Measurements from ENCODE around the gene PIP. TPM values are rescaled to one million over a fixed set of nuclear protein-coding genes. Genes with fewer than 3 reads are reported as not detected.
"Not testable (repeated sequence)": the region's sequence is repeated elsewhere in the genome, so short reads cannot be mapped to it uniquely, and the experiment has no call there.

The PIP gene
- total RNA-seq, 1 donor from 2014 or later = not detected

DNA sequence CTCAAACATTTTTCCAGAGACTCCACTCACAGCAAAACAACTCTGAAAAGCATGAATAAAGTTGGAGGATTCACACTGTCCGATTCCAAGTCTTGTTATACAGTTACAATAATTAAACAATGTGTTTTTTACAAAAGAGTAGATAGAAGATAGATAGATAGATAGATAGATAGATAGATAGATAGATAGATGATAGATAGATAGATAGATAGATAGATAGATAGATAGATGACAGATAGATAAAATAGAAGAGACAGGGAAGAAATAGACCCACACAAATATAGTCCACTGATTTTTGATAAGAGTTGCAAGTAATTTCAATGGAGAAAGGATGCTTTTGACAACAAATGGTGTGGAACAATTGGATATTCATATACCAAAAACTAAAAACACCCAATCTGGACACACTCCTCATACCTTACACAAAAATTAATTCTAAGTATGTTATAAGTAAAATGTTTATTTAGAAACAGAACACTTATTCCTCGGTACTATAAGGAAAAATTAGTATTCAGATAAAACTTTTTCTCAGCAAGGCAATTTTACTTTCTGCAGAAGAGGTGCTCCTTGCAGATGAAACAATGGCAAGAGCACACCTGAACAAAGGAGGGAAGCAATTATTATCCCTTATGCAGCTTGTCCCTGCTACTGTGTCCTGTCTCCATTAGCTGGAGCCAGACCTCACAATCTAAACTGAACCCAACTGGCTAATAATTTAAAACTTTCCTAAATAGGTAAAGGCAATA is 45.7 kb downstream of the PIP start:
- Histone ChIP-seq H3K79me2 (ENCODE audit: low read depth) (no peaks in the 10 kb centered on the region), H3K9ac (no peak overlapping the region), H3K4me3 (no peak overlapping the region), H2AFZ (replicated peaks) (no peak overlapping the region), H3K27ac (no peak overlapping the region), H3K4me1 (no peaks in the 10 kb centered on the region), H4K20me1 (ENCODE audit: low read depth) (no peaks in the 10 kb centered on the region), H3K27me3 (no peaks in the 10 kb centered on the region), H3K4me2 (no peak overlapping the region), H3F3A (ENCODE audit: low read depth) (no peaks in the 10 kb centered on the region), H3K36me3 (no peaks in the 10 kb centered on the region), H3K9me3 (ENCODE audit: low read depth) (no peaks in the 10 kb centered on the region)
- no peak overlapping the region for H3K4me3 Mint-ChIP-seq
- H3K27ac Mint-ChIP-seq = no peak overlapping the region
- TF ChIP-seq EZH2 (IDR thresholded peaks at IDR 0.05) (no peak), EZH2phosphoT487 (IDR thresholded peaks at IDR 0.05) (no peak)
- TF ChIP-seq, protein P1, sequence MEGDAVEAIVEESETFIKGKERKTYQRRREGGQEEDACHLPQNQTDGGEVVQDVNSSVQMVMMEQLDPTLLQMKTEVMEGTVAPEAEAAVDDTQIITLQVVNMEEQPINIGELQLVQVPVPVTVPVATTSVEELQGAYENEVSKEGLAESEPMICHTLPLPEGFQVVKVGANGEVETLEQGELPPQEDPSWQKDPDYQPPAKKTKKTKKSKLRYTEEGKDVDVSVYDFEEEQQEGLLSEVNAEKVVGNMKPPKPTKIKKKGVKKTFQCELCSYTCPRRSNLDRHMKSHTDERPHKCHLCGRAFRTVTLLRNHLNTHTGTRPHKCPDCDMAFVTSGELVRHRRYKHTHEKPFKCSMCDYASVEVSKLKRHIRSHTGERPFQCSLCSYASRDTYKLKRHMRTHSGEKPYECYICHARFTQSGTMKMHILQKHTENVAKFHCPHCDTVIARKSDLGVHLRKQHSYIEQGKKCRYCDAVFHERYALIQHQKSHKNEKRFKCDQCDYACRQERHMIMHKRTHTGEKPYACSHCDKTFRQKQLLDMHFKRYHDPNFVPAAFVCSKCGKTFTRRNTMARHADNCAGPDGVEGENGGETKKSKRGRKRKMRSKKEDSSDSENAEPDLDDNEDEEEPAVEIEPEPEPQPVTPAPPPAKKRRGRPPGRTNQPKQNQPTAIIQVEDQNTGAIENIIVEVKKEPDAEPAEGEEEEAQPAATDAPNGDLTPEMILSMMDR (IDR thresholded peaks at IDR 0.05) = no peak
- H3K9me3 Mint-ChIP-seq = no peaks in the 10 kb centered on the region
- no peaks in the 10 kb centered on the region for H3K4me1 Mint-ChIP-seq
- no peaks in the 10 kb centered on the region for H3K27me3 Mint-ChIP-seq (ENCODE audit: insufficient read depth, low read depth)
- H3K36me3 Mint-ChIP-seq = no peaks in the 10 kb centered on the region
- no peak for DNase-seq (ENCODE audit: low spot score)

DNA sequence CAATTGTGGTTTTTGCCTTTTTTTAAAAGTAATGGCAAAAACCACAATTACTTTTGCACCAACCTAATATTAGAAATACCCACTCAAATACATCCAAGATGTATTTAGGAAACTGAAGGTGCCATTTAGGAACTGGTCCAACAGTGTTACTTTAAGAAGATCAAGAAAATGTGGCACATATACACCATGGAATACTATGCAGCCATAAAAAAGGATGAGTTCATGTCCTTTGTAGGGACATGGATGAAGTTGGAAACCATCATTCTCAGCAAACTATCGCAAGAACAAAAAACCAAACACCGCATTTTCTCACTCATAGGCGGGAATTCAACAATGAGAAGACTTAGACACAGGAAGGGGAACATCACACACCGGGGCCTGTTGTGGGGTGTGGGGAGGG is 48.9 kb downstream of the PIP start:
- not testable (repeated sequence) for H3K36me3 ChIP-seq; H3K27ac Mint-ChIP-seq; H3K9ac ChIP-seq; H4K20me1 ChIP-seq (ENCODE audit: low read depth); H3K4me3 Mint-ChIP-seq; DNase-seq (ENCODE audit: low spot score); H3K27ac ChIP-seq; H3F3A ChIP-seq (ENCODE audit: low read depth); H3K4me1 Mint-ChIP-seq; H3K9me3 ChIP-seq (ENCODE audit: low read depth); H3K4me1 ChIP-seq; H3K4me3 ChIP-seq; H3K27me3 Mint-ChIP-seq (ENCODE audit: insufficient read depth, low read depth); H3K27me3 ChIP-seq; H3K36me3 Mint-ChIP-seq; H2AFZ ChIP-seq (replicated peaks); H3K4me2 ChIP-seq; H3K9me3 Mint-ChIP-seq; H3K79me2 ChIP-seq (ENCODE audit: low read depth)

GRCh38 chr7:143181349-143181748 is 49.5 kb downstream of the PIP start:
- no peak overlapping the region for H3K9ac ChIP-seq

DNA sequence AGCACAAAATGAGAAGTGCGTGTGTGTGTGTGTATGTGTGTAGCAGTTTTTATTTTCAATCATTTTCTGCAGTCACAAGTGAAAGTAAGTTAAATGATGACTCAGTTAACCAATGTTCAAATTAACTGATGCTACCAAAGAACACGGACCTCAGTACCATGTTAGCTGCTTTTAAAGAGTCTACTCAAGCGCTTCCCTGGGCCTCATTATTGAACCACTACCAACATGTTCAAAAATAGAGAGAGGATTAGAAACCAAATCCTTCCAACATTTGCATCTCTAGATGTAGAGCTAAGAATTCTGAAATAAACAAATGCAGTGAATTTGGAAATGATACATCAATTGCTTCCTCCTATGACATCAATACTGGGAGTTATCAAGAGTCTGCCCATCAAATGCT is 51.1 kb downstream of the PIP start, which contains the start of gene TAS2R39:
TAS2R39 (plus strand) TSS at position 396 of the 400 bp plus-strand sequence; CDS start at position 396, 0 bp downstream.
- H3K36me3 Mint-ChIP-seq = no peaks in the 10 kb centered on the region
- H3K4me3 Mint-ChIP-seq = no peak within 1 kb of the TSS
- no peak for TF ChIP-seq EZH2phosphoT487 (IDR thresholded peaks at IDR 0.05)
- no peak for TF ChIP-seq EZH2 (IDR thresholded peaks at IDR 0.05)
- TF ChIP-seq, protein P1 (IDR thresholded peaks at IDR 0.05) = no peak

More at GRCh38 chr7:143181349-143181748, 49.5 kb downstream of the PIP start:
- Histone ChIP-seq H3K27me3 (no peaks in the 10 kb centered on the region), H3K4me1 (no peaks in the 10 kb centered on the region), H3K27ac (no peak overlapping the region), H3K4me3 (no peak overlapping the region), H3F3A (ENCODE audit: low read depth) (no peaks in the 10 kb centered on the region), H4K20me1 (ENCODE audit: low read depth) (no peaks in the 10 kb centered on the region), H3K36me3 (no peaks in the 10 kb centered on the region), H3K79me2 (ENCODE audit: low read depth) (no peaks in the 10 kb centered on the region), H2AFZ (replicated peaks) (peak overlapping the region; percentile 18), H3K9me3 (ENCODE audit: low read depth) (no peaks in the 10 kb centered on the region), H3K4me2 (no peak overlapping the region)
- H3K9me3 Mint-ChIP-seq = no peaks in the 10 kb centered on the region
- no peaks in the 10 kb centered on the region for H3K36me3 Mint-ChIP-seq
- no peak for TF ChIP-seq EZH2 (IDR thresholded peaks at IDR 0.05)
- TF ChIP-seq EZH2phosphoT487 (IDR thresholded peaks at IDR 0.05) = no peak
- TF ChIP-seq, protein P1 (IDR thresholded peaks at IDR 0.05) = no peak
- no peaks in the 10 kb centered on the region for H3K27me3 Mint-ChIP-seq (ENCODE audit: insufficient read depth, low read depth)
- H3K4me3 Mint-ChIP-seq = no peak overlapping the region
- no peak for DNase-seq (ENCODE audit: low spot score)
- no peaks in the 10 kb centered on the region for H3K4me1 Mint-ChIP-seq
- H3K27ac Mint-ChIP-seq = no peak overlapping the region

More for the DNA sequence above, 51.1 kb downstream of the PIP start, which contains the start of gene TAS2R39:
- Histone ChIP-seq H3F3A (ENCODE audit: low read depth) (no peaks in the 10 kb centered on the region), H4K20me1 (ENCODE audit: low read depth) (no peaks in the 10 kb centered on the region), H3K9ac (no peak within 1 kb of the TSS), H3K27ac (no peak within 1 kb of the TSS), H3K4me3 (no peak within 1 kb of the TSS), H3K4me2 (no peak within 1 kb of the TSS), H3K36me3 (no peaks in the 10 kb centered on the region), H3K79me2 (ENCODE audit: low read depth) (no peaks in the 10 kb centered on the region), H3K27me3 (no peaks in the 10 kb centered on the region), H3K9me3 (ENCODE audit: low read depth) (no peaks in the 10 kb centered on the region), H2AFZ (replicated peaks) (no peak within 1 kb of the TSS), H3K4me1 (no peaks in the 10 kb centered on the region)
- no peaks in the 10 kb centered on the region for H3K4me1 Mint-ChIP-seq
- no peaks in the 10 kb centered on the region for H3K9me3 Mint-ChIP-seq
- H3K27me3 Mint-ChIP-seq (ENCODE audit: insufficient read depth, low read depth) = no peaks in the 10 kb centered on the region
- DNase-seq (ENCODE audit: low spot score) = no peak
- H3K27ac Mint-ChIP-seq = no peak within 1 kb of the TSS
